Karpas-422 (cell line): ENCODE results near the gene MT3. TPM values are rescaled to one million over a fixed set of nuclear protein-coding genes. Genes with fewer than 3 reads are reported as not detected.

Experiments used
- DNase-seq: peaks from one replicate; pipeline ENCODE4 v3.0.0-alpha.2; 2015
- H2AFZ ChIP-seq: fragments of 200-600 bp; sonication (generic); 2 replicates; pipeline ENCODE4 v1.6.1; 2014; ENCODE audit warnings: antibody characterized with exemption, low read length, mixed read lengths
- H3K27ac ChIP-seq: fragments of 200-600 bp; sonication (generic); 2 replicates; pipeline ENCODE4 v1.5.1; 2014; ENCODE audit warnings: mild to moderate bottlenecking, low read length, moderate library complexity
- H3K27me3 ChIP-seq: fragments of 200-600 bp; sonication (generic); 2 replicates; pipeline ENCODE4 v1.6.1; 2014; ENCODE audit warnings: low read length, mixed read lengths
- H3K36me3 ChIP-seq: fragments of 200-600 bp; sonication (generic); 2 replicates; pipeline ENCODE4 v1.6.1; 2014; ENCODE audit warnings: low read length, mixed read lengths; ENCODE audit not compliant: insufficient read depth
- H3K4me1 ChIP-seq: fragments of 200-600 bp; sonication (generic); 2 replicates; pipeline ENCODE4 v1.6.1; 2014; ENCODE audit warnings: mild to moderate bottlenecking, low read length, mixed read lengths
- H3K4me2 ChIP-seq: fragments of 200-600 bp; sonication (generic); 2 replicates; pipeline ENCODE4 v1.6.1; 2014; ENCODE audit warnings: low read length, low read depth, mild to moderate bottlenecking; ENCODE audit not compliant: poor library complexity, severe bottlenecking
- H3K4me3 ChIP-seq: fragments of 200-600 bp; sonication (generic); 2 replicates; pipeline ENCODE4 v1.5.1; 2014; ENCODE audit warnings: mild to moderate bottlenecking, antibody characterized with exemption, low read length, mixed read lengths
- H3K79me2 ChIP-seq: fragments of 200-600 bp; sonication (generic); 2 replicates; pipeline ENCODE4 v1.6.1; 2014; ENCODE audit warnings: mild to moderate bottlenecking, low read length, mixed read lengths
- H3K9ac ChIP-seq: fragments of 200-600 bp; sonication (generic); 2 replicates; pipeline ENCODE4 v1.6.0; 2014; ENCODE audit warnings: low read length
- H3K9me2 ChIP-seq: fragments of 200-600 bp; sonication (generic), shearing (Covaris generic); replicated peaks from 2 replicates; pipeline ENCODE4 v1.6.0; 2014; ENCODE audit warnings: mild to moderate bottlenecking, low read length, moderate library complexity; ENCODE audit not compliant: insufficient read depth
- H3K9me3 ChIP-seq: fragments of 300-700, 200-600 bp; sonication (generic); 2 replicates; pipeline ENCODE4 v1.6.1; 2014; ENCODE audit warnings: low read length, mixed read lengths
- H4K20me1 ChIP-seq: fragments of 200-600 bp; sonication (generic); 2 replicates; pipeline ENCODE4 v1.6.1; 2014; ENCODE audit warnings: mild to moderate bottlenecking, antibody characterized with exemption, low read length, low read depth; ENCODE audit not compliant: insufficient read depth
- total RNA-seq: library from RNA; depleted of rRNA; stranded (reverse); fragments of >200 nt; shearing (Covaris generic); gene quantifications from 2 replicates; pipeline ENCODE4 v1.2.3, GENCODE V29; 2014; ENCODE audit warnings: low replicate concordance; rRNA removed

The MT3 gene
- total RNA-seq, 1 experiment from 2014 or later, result not detected

DNA sequence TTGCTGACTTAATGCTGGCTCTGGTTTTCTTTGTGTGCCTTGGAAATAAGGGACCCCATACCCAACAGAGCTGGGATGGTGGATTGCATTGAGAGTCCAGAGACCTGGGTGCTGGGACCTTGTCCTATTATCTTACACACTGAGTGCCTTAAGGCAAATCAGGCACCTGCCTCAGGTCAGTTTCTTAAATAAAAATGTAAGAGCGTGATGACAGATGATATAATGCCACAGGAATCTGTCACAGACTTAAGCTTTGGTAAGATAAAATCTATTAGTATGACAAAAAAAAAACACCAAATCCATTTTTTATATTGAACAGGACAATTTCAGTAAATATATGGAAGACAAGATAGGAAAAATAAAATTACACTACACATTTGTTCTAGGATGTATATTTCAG, 50.7 kb downstream of the MT3 start:
- H2AFZ ChIP-seq, result no peak overlapping the region
- no peaks in the 10 kb centered on the region for H3K79me2 ChIP-seq
- H3K36me3 ChIP-seq, result no peaks in the 10 kb centered on the region
- H3K27me3 ChIP-seq, result no peaks in the 10 kb centered on the region
- DNase-seq, result no peak
- H3K27ac ChIP-seq, result no peak overlapping the region
- H3K4me3 ChIP-seq, result no peak overlapping the region
- H3K9me3 ChIP-seq, result no peaks in the 10 kb centered on the region
- peaks cover 45% of the 10 kb centered on the region for H3K4me1 ChIP-seq
- H4K20me1 ChIP-seq, result no peaks in the 10 kb centered on the region
- H3K9me2 ChIP-seq, result no peaks in the 10 kb centered on the region
- no peak overlapping the region for H3K9ac ChIP-seq
- no peak overlapping the region for H3K4me2 ChIP-seq

Other genes starting within 250 kb of the MT3 start
- 243 and 284 TPM in 2 replicates for gene AMFR, start 164.0 kb upstream of the MT3 start, total RNA-seq
- gene NUDT21, start 138.2 kb upstream of the MT3 start, total RNA-seq, result 73.2 and 170 TPM in 2 replicates
- gene OGFOD1, start 138.0 kb upstream of the MT3 start, total RNA-seq, result 51.9 and 61.0 TPM in 2 replicates
- gene BBS2, start 69.5 kb upstream of the MT3 start, total RNA-seq, result 55.5 and 66.2 TPM in 2 replicates
- gene MT4, start 24.5 kb upstream of the MT3 start, total RNA-seq, result not detected in 2 replicates
- gene MT2A, start 19.1 kb downstream of the MT3 start, total RNA-seq, result 292 and 385 TPM in 2 replicates
- not detected in 2 replicates for gene MT1E, start 36.3 kb downstream of the MT3 start, total RNA-seq
- gene MT1M, start 43.1 kb downstream of the MT3 start, total RNA-seq, result not detected in 2 replicates
- not detected in 2 replicates for gene MT1A, start 49.1 kb downstream of the MT3 start, total RNA-seq
- gene MT1B, start 62.4 kb downstream of the MT3 start, total RNA-seq, result 2.7 and 5.7 TPM in 2 replicates
- gene MT1F, start 68.4 kb downstream of the MT3 start, total RNA-seq, result 36.3 and 68.5 TPM in 2 replicates
- not detected in 2 replicates for gene MT1G, start 78.5 kb downstream of the MT3 start, total RNA-seq
- gene MT1H, start 80.3 kb downstream of the MT3 start, total RNA-seq, result 4.6 TPM in 1 of 2 replicates, not detected in the other
- gene MT1X, start 92.9 kb downstream of the MT3 start, total RNA-seq, result 238 and 374 TPM in 2 replicates
- gene NUP93, start 140.6 kb downstream of the MT3 start, total RNA-seq, result 112 and 116 TPM in 2 replicates